ENCODE results near the gene MMP25.

DNA sequence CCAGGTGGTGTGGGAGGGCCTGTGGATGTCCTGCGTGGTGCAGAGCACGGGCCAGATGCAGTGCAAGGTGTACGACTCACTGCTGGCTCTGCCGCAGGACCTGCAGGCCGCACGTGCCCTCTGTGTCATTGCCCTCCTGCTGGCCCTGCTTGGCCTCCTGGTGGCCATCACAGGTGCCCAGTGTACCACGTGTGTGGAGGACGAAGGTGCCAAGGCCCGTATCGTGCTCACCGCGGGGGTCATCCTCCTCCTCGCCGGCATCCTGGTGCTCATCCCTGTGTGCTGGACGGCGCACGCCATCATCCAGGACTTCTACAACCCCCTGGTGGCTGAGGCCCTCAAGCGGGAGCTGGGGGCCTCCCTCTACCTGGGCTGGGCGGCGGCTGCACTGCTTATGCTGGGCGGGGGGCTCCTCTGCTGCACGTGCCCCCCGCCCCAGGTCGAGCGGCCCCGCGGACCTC lies 32.8 kb upstream of the MMP25 start:
- TF ChIP-seq, protein P1, sequence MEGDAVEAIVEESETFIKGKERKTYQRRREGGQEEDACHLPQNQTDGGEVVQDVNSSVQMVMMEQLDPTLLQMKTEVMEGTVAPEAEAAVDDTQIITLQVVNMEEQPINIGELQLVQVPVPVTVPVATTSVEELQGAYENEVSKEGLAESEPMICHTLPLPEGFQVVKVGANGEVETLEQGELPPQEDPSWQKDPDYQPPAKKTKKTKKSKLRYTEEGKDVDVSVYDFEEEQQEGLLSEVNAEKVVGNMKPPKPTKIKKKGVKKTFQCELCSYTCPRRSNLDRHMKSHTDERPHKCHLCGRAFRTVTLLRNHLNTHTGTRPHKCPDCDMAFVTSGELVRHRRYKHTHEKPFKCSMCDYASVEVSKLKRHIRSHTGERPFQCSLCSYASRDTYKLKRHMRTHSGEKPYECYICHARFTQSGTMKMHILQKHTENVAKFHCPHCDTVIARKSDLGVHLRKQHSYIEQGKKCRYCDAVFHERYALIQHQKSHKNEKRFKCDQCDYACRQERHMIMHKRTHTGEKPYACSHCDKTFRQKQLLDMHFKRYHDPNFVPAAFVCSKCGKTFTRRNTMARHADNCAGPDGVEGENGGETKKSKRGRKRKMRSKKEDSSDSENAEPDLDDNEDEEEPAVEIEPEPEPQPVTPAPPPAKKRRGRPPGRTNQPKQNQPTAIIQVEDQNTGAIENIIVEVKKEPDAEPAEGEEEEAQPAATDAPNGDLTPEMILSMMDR (conservative IDR thresholded peaks at IDR 0.05; ENCODE audit: low read depth, low read length), result no peak
- no peak for TF ChIP-seq EZH2 (IDR thresholded peaks at IDR 0.05; ENCODE audit: borderline replicate concordance, low read depth, low read length, poor library complexity, severe bottlenecking)

Data from A673 (cell line).